ENCODE results near the gene OSBPL2. TPM values are rescaled to one million over a fixed set of nuclear protein-coding genes. Genes with fewer than 3 reads are reported as not detected.

OSBPL2 gene
- total RNA-seq, 1 donor from 2014 or later: 56.7 TPM

DNA sequence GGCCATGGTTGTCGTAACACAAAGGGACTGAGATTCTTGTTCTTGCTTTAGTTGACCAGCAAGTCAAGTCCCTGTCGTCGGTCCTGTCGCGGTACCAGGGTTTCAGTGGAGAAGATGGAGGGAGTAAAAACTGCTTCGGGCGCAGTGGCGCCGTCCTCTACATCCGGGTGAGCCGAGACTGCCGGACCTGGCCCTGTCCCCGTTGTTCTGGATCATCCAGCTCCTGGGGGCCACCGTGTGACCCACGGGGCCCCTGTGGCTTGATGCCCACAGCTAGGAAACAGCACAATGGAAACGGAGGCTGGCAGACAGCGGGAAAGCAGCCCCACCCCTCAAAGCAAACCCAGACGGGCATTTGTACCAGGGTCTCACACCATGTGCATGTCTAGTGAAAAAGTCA is 40.5 kb upstream of the OSBPL2 start:
- no peaks in the 10 kb centered on the region for H3K4me1 Mint-ChIP-seq (ENCODE audit: low read depth)
- peaks cover 23% of the 10 kb centered on the region for H3K36me3 Mint-ChIP-seq (ENCODE audit: insufficient read depth)
- no peak overlapping the region for H3K4me3 Mint-ChIP-seq (ENCODE audit: low read depth)
- no peaks in the 10 kb centered on the region for H3K9me3 Mint-ChIP-seq (ENCODE audit: low read depth)
- TF ChIP-seq, protein P1, sequence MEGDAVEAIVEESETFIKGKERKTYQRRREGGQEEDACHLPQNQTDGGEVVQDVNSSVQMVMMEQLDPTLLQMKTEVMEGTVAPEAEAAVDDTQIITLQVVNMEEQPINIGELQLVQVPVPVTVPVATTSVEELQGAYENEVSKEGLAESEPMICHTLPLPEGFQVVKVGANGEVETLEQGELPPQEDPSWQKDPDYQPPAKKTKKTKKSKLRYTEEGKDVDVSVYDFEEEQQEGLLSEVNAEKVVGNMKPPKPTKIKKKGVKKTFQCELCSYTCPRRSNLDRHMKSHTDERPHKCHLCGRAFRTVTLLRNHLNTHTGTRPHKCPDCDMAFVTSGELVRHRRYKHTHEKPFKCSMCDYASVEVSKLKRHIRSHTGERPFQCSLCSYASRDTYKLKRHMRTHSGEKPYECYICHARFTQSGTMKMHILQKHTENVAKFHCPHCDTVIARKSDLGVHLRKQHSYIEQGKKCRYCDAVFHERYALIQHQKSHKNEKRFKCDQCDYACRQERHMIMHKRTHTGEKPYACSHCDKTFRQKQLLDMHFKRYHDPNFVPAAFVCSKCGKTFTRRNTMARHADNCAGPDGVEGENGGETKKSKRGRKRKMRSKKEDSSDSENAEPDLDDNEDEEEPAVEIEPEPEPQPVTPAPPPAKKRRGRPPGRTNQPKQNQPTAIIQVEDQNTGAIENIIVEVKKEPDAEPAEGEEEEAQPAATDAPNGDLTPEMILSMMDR (IDR thresholded peaks at IDR 0.05; ENCODE audit: unreplicated experiment): no peak
- H3K27me3 Mint-ChIP-seq: no peaks in the 10 kb centered on the region
- H3K27ac Mint-ChIP-seq: no peak overlapping the region
- no peak for DNase-seq (ENCODE audit: low spot score, unreplicated experiment)

DNA sequence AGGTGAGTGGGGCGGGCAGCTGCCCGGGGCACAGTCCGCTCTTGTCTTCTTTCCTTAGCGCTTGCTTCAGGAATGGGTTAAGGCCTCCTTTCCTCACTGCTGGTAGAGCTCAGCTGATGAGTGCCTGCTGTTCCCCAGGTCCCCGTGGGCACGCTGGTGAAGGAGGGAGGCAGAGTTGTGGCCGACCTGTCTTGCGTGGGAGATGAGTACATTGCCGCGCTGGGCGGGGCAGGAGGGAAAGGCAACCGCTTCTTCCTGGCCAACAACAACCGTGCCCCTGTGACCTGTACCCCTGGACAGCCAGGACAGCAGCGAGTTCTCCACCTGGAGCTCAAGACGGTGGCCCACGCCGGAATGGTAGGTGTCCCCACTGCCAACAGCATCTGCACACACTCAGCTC is 39.8 kb upstream of the OSBPL2 start:
- no peak overlapping the region for H3K27ac Mint-ChIP-seq
- peaks cover 23% of the 10 kb centered on the region for H3K36me3 Mint-ChIP-seq (ENCODE audit: insufficient read depth)
- no peaks in the 10 kb centered on the region for H3K27me3 Mint-ChIP-seq
- H3K4me3 Mint-ChIP-seq (ENCODE audit: low read depth): no peak overlapping the region
- no peaks in the 10 kb centered on the region for H3K4me1 Mint-ChIP-seq (ENCODE audit: low read depth)
- TF ChIP-seq, protein P1 (IDR thresholded peaks at IDR 0.05; ENCODE audit: unreplicated experiment): no peak
- DNase-seq (ENCODE audit: low spot score, unreplicated experiment): no peak
- no peaks in the 10 kb centered on the region for H3K9me3 Mint-ChIP-seq (ENCODE audit: low read depth)

DNA sequence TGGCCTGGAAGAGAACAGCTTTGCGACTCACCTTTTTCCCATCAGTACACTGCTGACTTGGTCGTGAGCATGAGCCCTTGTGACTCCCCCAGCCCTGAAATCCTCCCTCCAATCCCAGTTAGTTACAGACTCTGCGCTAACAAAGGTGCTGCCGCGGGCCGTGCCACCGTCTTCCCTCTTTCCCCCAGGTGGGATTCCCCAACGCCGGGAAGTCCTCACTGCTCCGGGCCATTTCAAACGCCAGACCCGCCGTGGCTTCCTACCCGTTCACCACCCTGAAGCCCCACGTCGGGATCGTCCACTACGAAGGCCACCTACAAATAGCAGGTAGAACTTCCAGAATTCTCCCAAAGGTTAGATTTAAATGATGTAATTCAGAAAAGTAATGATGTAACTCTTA is 39.4 kb upstream of the OSBPL2 start:
- Mint-ChIP-seq H3K27ac (no peak overlapping the region), H3K9me3 (ENCODE audit: low read depth) (no peaks in the 10 kb centered on the region), H3K4me3 (ENCODE audit: low read depth) (no peak overlapping the region), H3K36me3 (ENCODE audit: insufficient read depth) (peaks cover 23% of the 10 kb centered on the region), H3K27me3 (no peaks in the 10 kb centered on the region), H3K4me1 (ENCODE audit: low read depth) (no peaks in the 10 kb centered on the region)
- TF ChIP-seq, protein P1 (IDR thresholded peaks at IDR 0.05; ENCODE audit: unreplicated experiment): no peak
- no peak for DNase-seq (ENCODE audit: low spot score, unreplicated experiment)

DNA sequence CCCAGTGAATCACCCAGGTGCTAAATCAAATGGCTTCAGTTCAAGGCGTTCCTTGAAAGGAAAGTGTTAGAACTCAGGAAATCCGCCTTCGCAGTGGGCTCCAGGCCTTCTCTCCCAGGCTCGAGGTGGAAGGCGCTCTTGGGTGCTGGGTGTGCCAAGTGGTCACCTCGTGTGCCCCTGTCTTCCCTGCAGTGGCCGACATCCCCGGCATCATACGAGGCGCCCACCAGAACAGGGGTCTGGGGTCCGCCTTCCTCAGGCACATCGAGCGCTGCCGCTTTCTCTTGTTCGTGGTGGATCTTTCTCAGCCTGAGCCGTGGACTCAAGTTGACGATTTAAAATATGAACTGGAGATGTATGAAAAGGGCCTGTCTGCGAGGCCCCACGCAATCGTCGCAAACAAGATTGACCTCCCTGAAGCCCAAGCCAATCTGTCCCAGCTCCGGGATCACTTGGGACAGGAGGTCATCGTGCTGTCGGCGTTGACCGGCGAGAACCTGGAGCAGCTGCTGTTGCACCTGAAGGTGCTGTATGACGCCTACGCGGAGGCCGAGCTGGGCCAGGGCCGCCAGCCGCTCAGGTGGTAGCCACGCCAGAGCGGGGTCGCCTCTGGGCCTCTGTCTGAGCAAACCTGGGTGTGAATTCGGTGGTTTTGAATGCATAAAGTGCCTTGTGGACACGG is 37.7 kb upstream of the OSBPL2 start:
- Mint-ChIP-seq H3K9me3 (ENCODE audit: low read depth) (no peaks in the 10 kb centered on the region), H3K27ac (no peak overlapping the region), H3K4me1 (ENCODE audit: low read depth) (no peaks in the 10 kb centered on the region), H3K4me3 (ENCODE audit: low read depth) (no peak overlapping the region), H3K27me3 (no peaks in the 10 kb centered on the region), H3K36me3 (ENCODE audit: insufficient read depth) (peaks cover 20% of the 10 kb centered on the region)
- DNase-seq (ENCODE audit: low spot score, unreplicated experiment): no peak
- TF ChIP-seq, protein P1 (IDR thresholded peaks at IDR 0.05; ENCODE audit: unreplicated experiment): no peak

DNA sequence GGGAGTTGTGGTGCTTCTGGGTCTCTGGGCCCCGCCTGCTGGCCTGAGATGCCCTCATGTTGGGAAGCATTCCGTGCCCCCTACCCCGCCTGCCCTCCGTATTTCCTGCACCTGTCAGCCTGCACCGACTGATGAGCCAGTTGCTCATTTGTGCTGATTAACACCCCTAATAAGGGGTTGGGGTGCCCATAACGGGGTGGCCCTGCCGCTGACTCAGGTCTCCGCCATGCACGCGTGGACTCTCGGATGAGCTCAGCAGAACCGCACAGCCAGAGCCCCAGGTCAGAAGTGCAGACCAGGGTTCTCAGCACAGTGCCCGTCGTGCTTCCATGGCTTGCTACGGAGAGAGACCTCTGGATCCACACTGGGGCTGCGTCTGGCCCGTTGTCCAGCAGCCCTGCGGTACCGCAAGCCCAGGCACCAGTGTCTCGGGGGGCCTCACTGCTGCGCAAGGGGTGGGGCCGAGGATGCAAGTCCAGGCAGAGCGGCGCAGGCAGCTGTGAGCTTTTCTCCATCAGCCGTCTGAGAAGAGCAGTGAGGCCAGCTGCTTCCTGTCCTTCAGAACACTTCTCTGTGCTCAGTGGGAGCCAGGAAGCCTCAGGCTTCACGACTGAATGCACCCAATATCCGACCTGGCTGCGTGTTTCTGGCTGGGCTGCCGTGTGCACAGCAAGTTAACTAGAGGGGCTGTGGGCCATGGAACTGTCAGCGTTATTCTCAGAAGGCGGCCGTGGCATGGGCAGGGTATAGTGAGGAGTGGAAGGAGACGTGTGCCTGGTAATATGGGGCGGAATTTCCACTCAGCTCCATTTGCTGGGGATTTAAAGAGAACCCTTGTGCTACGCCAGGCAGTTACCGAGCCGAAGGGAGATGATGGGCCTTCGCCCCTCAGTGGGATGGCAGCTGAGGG is 36.9 kb upstream of the OSBPL2 start:
- peaks cover 19% of the 10 kb centered on the region for H3K36me3 Mint-ChIP-seq (ENCODE audit: insufficient read depth)
- no peaks in the 10 kb centered on the region for H3K27me3 Mint-ChIP-seq
- H3K4me1 Mint-ChIP-seq (ENCODE audit: low read depth): no peaks in the 10 kb centered on the region
- DNase-seq (ENCODE audit: low spot score, unreplicated experiment): no peak
- no peaks in the 10 kb centered on the region for H3K9me3 Mint-ChIP-seq (ENCODE audit: low read depth)
- H3K27ac Mint-ChIP-seq: no peak overlapping the region
- H3K4me3 Mint-ChIP-seq (ENCODE audit: low read depth): no peak overlapping the region
- TF ChIP-seq, protein P1 (IDR thresholded peaks at IDR 0.05; ENCODE audit: unreplicated experiment): no peak
